ENCODE measurements around the gene SNF8. TPM values are rescaled to one million over a fixed set of nuclear protein-coding genes. Genes with fewer than 3 reads are reported as not detected.
A peak's percentile ranks its signal among the peaks of the same experiment; 100 is the strongest.
"Not testable (repeated sequence)": the region's sequence is repeated elsewhere in the genome, so short reads cannot be mapped to it uniquely, and the experiment has no call there.

The SNF8 gene, protein sequence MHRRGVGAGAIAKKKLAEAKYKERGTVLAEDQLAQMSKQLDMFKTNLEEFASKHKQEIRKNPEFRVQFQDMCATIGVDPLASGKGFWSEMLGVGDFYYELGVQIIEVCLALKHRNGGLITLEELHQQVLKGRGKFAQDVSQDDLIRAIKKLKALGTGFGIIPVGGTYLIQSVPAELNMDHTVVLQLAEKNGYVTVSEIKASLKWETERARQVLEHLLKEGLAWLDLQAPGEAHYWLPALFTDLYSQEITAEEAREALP
- polyA plus RNA-seq (ENCODE audit: insufficient read length in 4 of 4): 100 to 1,000 TPM in 2 of 4 donors, 10 to 100 TPM in 2; 67.4 to 112 (median 96.5) TPM

DNA sequence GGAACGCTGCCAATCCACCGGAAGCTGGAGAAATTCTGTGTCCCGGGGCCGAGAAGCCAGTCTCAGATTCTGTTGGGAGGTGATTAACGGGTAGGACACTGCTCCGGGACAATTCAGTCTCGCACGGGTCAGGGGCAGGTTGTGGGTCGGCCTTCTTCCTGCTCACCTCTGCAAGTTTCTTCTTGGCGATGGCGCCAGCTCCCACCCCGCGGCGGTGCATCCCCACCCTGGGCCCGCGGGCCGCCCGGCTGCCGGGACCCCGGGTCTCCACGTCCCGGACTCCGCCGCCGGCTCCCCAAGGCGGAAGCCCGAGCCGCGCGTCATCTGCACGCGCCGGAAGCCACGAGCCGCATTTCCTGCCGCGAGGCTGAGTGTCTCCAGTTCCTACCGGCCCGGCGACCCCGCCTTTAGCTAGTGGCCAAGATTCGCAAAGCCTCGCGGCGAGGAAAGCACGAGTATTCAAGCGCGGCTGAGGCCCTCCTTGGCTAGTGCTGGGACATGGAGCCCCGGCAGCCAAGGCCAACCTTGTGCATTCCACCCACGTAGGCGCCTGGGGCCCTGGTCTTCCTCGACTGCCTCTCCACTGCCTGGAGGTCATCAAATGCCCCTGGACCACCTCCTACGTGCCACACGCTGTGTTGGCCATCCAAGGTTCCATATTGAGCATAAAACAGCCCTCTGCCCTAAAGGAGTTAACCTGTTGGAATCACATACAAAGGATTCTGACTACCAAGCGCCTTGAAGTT lies at the start of gene SNF8:
TSS of gene SNF8 (minus strand) at position 328 of the 746 bp plus-strand sequence. CDS start at position 220, 108 bp downstream.
- peak; percentile 67 to 83 (median 78) for DNase-seq (ENCODE audit: low read depth in 4 of 4, low spot score in 3 of 4)

DNA sequence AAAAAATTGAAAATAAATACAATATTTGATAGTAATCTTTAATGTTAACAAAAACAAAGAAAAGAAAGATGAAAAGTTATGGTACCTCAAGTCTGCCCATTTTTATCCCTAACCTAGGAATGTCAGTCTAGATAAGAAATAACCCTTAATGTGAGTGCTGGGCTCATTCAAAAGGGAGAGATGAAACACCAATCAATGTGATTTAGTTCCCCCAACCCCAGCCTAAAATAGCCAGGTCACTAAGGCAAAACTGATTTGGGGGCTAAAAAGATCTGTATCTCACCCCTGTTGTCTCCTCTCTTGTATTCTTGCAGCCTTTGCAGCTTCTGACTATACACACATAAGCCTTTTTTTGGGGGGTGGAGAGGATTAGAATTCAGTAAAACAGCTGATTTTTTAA lies 49.3 kb upstream of the SNF8 start:
- DNase-seq (ENCODE audit: low read depth in 4 of 4, low spot score in 3 of 4): no peak

DNA sequence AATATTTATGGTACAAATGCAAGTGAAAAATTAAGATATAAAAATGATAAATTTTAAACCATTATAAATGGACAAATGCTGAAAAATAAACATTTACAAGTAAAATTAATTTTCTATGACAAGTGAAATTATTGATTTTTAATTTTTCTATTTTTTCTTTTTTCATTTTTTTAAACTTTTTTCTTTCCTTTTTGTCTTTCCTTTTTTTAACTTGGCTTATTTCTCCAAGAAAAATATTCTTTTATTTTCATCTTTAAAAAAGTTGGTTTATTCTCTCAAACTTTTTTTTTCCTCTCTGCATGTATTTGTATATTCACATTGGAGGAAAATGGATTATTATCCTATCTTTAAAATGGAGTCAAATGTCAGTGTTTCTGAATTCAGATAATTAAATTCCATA lies 48.7 kb upstream of the SNF8 start:
- no peak for DNase-seq (ENCODE audit: low read depth in 4 of 4, low spot score in 3 of 4)

DNA sequence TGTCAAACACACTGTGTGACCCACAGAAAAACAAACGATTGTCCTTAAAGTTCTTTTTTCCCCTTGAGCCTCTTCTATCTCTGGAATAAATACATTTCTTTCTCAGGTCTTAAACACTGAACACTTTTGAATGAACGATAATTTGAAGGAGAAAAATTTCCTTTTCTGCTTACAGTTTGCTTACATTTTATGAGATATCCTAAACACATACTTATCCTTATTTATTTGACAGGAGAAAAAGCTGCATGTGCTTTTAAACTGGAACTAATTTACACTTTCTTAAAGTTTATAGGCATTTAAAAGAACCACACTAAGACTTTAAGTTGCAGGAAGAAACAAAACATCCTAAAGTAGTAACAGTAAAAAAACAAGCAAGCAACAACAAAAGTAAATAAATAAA lies 47.8 kb upstream of the SNF8 start:
- no peak for DNase-seq (ENCODE audit: low read depth in 4 of 4, low spot score in 3 of 4)

DNA sequence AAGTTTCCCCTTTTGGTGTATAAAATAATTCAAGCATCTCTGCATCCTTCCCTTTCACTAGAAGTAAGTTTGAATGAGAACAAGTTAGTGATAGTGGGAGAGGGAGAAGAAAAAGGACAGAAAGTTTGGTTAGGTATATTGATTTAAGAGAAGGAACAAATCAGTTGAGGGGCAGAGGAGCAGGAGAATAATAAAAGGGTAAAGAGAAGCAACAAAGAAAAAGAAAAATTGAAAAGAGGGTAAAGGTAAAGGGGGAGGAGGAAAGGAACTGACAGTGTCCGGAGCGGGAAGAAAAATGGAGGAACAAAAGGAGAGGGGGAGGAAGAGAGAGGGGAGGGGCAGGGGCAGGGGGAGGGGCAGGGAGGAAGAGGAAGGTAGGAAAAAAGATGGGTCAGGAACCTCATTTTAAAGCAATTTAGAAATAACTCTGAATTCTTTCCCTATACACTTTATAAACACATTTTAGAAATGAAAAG lies 46.3 kb upstream of the SNF8 start:
- no peak for DNase-seq (ENCODE audit: low read depth in 4 of 4, low spot score in 3 of 4)

DNA sequence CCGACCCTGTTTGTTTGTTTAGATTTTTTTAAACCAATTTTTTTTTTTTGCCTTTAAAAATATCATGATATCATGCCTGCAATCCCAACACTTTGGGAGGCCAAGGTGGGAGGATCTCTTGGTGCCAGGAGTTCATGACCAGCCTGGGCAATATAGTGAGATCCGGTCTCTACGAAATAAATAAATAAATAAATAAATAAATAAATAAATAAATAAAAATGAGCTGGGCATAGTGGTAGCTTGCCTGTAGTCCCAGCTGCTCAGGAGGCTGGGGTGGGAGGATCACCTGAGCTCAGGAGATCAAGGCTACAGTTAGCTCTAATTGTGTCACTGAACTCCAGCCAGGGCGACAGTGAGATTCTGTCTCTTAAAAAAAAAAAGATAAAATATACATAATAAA lies 44.5 kb upstream of the SNF8 start:
- DNase-seq (ENCODE audit: low read depth in 4 of 4, low spot score in 3 of 4): no peak

DNA sequence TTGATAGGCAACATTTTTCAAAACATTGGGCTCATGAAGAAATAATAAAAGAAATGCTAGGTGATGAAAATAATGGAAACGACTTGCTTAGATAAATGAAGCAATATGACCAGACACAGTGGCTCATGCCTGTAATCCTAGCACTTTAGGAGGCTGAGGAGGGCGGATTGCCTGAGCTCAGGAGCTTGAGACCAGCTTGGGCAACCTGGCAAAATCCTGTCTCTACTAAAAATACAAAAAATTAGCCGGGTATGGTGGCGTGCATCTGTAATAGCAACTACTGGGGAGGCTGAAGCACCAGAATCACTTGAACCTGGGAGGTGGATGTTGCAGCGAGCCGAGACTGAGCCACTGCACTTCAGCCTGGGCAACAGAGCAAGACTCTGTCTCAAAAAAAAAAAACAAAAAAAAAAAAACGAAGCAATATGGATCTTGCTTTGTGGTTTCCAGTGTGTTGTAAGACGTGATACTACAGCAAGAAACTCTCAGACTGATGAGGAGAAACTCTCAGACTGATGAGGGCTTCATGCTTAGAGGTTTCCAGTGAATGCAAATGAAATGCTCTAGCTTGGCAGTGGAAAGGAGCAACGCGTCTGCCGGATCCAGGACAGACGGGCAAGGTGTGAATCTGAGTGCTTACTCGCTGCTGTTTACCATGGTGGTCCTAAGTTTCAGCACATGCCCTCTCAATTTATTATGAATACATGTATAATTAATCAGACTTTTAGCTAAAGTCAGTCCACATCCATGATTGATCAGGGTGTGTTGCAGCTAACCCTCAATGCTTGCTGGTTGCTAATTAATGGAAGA lies 41.0 kb upstream of the SNF8 start:
- DNase-seq (ENCODE audit: low read depth in 4 of 4, low spot score in 3 of 4): no peak

DNA sequence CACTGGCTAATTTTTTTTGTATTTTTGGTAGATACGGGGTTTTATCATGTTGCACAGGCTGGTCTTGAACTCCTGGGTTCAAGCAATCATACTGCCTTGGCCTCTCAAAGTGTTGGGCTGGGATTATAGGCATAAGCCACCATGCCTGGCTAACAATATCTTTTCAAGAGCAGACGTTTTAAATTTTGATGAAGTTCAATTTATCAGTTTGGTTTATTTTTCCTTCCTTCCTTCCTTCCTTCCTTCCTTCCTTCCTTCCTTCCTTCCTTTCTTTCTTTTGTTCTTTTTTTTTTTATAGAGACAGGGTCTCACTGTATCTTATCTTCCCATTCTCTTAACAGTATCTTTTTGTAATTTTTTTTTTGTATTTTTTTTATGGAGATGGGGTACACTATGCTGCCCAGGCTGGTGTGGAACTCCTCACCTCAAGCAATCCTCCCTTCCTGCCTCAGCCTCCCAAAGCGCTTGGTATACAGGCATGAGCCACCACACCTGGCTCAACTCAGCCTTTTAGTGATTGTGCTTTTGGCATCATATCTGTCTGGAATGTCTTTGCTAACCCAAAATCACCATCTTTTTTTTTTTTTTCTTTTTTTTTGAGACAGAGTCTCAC lies 37.4 kb upstream of the SNF8 start:
- no peak for DNase-seq (ENCODE audit: low read depth in 4 of 4, low spot score in 3 of 4)

DNA sequence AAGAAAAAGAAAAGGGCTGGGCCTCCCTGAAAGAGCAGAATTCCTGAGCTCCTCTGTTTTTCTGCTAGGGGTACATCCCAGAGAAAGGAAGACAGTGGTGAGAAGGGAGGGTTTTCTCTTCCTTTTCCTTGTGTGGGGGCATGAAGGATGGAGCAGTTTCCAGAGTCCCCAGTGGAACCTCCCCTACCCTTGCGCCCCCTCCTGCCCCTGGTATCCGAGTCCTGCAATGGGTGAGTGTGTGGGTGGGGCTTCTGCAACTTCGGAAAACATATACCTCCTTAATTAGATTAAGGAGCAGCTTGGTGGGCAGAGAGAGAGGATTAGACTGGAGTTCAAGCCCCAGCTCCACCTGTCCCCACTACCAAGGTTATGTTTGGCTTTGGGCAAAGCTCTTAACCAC lies 29.2 kb upstream of the SNF8 start:
- DNase-seq (ENCODE audit: low read depth in 4 of 4, low spot score in 3 of 4): no peak

DNA sequence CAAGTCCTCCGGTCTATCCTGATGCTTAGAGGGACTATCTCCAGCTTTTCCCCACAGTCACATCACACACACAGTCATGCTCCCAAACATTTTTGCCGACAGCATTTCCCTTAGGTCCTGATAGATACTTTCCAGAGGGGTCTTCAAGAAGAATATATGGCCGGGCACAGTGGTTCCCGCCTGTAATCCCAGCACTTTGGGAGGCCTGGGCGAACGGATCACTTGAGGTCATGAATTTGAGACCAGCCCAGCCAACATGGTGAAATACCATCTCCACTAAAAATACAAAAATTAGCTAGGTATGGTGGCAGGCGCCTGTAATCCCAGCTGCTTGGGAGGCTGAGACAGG lies 28.1 kb upstream of the SNF8 start:
- no peak for DNase-seq (ENCODE audit: low read depth in 4 of 4, low spot score in 3 of 4)

DNA sequence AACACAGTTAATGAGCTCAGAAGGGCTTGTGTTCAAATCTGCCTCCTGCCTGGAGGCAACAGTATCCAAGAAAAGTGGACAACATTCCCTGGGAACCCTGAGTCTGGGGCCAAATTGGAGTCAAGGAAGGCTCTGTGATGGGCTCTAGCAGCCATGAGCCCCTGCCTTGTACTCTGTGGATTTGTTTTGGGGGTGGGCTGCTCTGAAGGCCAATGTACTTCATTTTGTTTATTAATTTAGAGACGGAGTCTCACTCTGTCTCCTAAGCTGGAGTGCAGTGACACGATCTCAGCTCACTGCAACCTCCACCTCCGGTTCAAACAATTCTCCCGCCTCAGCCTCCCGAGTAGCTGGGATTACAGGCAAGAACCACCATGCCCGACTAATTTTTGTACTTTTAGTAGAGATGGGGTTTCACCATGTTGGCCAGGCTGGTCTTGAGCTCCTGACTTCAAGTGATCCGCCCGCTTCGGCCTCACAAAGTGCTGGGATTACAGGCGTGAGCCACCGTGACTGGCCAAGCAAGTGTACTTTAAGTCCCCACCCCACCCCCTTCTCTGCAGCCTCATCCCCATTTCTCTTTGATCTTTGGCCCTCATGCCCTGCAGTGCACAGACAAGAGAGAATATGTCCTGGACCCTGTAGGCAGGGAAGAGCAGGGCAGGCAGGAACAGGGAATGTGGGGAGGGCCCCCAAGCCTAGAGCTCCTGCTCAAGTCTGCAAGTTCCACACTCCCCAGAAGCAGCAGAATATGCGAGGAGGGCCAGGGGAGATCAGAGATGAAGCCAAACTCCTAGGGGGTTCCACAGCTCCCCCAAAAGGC lies 26.4 kb upstream of the SNF8 start:
- no peak for DNase-seq (ENCODE audit: low read depth in 4 of 4, low spot score in 3 of 4)

DNA sequence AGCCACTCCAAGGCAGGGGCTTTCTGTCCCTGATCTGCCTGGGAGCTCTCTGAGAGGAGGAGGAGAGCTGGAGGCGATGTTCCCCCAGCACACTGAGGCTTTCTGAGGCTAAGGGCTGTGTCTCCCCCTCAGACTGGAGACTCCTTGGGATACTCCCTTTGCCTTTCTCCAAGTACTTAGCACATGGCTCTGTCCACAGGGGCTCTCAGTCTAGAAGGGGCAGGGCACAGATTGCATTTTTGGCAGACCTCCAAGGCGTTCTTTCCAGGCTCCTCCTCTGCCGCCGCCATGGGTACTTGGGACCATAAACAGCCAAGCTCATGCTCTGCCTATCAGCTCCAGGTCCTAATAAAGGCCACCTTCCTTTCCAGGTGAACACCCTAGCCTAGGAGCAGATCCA lies 25.6 kb upstream of the SNF8 start:
- DNase-seq (ENCODE audit: low read depth in 4 of 4, low spot score in 3 of 4): no peak

DNA sequence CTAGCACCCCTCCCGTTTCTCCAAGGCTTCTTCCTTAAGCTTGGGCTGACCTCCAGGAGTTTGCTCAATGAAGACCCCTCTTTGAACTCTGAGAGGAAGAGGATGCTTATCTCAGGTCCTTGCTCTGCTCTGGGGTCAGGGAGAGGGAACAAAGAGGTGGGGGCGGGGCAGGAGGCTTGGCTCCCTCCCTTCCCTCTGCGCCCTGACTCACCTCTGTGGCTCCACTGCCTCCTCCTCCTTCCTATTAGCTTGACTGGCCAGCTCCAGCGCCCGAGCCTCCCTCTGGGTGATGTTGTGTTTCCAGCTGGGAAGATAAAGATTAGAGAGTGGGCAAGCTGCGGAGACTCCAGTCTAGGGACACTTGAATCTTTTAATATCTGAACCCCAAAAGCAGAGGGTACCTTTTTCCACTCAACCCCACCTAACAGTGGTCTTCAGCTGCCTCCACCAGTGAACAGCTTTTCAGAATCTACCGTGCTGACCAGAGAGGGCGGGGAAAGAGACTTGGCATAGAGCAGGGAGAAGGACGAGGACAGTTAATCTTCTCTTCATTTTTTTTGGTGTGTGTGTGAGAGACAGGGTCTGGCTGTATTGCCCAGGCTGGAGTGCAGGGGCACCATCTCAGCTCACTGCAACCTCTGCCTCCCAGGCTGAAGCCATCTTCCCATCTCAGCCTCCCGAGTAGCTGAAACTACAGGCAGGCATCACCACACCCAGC lies 17.0 kb upstream of the SNF8 start:
- DNase-seq (ENCODE audit: low read depth in 4 of 4, low spot score in 3 of 4): no peak

DNA sequence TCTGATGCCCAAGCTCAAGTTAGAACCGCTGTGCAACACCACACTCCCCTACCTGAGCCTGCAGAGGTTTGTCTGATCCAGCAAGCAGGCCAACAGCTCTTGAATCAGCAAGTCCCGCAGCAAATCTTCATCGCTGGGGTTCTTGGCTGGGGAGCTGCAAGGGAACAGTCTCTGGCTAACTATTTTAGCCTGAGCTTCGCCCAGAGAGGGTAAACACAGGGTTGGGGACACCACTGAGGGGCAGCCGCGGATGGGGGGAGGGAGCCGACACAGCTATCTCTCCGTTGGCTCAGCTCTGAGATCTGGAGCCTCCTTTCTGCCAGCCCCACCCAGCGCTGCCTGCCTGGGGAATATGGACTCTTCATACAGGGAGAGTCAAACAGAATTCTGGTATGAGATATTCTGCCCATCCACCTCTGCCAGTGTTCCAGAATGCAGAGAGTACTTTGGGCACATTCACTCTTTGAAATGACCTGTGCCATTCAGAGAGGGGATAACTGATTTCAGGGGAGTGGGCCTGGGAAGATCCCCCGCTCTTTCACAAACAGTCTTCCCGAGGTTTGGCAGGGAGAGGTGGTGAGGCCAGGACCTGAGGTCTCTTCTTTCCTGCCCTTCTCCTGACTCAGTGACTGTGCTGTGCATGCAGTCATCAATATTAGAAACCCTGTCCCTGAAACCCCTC lies 16.3 kb upstream of the SNF8 start:
- DNase-seq (ENCODE audit: low read depth in 4 of 4, low spot score in 3 of 4): no peak

DNA sequence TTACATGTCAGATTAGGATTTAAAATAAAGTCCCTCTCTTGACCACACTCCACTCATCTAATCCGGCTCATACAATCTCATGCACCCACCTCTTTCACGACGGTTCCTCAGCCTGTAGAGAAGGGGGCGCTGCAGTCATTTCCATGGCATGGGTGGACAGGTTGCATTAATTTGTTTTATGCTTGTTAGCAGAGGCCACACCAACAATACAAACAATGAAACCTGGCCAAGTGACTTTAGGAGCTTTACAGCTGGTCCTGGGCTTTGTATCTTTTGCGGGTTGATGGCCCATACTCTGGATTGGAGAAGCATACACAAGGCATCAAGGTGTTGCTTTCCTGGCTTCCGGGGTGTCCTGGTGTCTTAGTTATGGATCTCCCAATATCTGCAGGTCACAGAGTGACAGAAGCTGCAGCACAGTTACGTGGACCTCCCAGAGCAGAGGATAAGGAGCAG lies 9.7 kb upstream of the SNF8 start:
- no peak for DNase-seq (ENCODE audit: low read depth in 4 of 4, low spot score in 3 of 4)

DNA sequence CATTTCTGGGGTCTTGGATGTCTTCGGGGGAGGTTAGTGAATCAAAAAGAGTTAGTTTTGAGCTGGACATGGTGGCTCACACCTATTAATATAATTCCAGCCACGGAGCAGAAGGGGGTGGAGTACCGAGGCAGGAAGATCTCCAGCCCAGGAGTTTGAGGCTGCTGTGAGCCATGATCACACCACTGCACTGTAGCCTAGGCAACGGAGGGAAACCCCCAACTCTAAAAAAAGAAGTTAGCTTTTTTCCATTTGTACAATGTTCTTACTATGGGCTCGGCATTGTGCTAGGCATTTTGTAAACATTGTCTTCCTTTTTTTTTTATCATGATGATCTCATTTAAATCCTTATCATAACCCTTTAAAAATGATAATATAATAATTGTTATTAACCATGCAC lies 8.3 kb upstream of the SNF8 start:
- DNase-seq (ENCODE audit: low read depth in 4 of 4, low spot score in 3 of 4): no peak

DNA sequence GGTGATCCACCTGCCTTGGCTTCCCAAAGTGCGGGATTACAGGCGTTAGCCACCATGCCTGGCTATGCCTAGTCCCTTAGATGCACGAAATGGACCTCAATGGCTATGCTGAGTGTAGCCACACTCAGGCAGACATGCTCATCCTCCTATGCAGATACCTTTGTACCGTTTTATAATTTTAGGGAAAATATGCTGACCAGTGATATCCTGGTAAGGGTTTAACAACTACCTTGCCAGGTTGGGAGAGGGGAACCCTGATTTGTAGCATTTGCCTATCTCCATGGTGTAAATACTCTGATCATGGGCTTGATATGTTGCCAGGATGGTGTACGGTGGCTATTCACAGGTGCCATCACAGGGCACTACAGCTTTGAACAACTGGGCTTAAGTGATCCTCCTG lies 6.9 kb upstream of the SNF8 start:
- DNase-seq (ENCODE audit: low read depth in 4 of 4, low spot score in 3 of 4): no peak

DNA sequence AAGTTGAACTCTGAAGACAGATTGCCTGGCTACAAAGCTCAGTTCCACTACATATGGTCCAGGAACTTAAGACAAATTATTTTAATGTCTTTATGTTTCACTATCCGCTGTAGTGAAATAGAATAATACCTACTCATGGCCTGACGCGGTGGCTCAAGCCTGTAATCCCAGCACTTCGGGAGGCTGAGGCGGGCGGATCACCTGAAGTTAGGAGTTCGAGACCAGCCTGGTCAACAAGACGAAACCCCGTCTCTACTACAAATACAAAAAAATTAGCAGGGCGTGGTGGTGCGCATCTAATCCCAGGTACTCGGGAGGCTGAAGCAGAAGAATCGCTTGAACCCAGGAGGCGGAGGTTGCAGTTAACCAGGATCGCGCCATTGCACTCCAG lies 614 bp upstream of the SNF8 start:
- DNase-seq (ENCODE audit: low read depth in 4 of 4, low spot score in 3 of 4): not testable (repeated sequence)

DNA sequence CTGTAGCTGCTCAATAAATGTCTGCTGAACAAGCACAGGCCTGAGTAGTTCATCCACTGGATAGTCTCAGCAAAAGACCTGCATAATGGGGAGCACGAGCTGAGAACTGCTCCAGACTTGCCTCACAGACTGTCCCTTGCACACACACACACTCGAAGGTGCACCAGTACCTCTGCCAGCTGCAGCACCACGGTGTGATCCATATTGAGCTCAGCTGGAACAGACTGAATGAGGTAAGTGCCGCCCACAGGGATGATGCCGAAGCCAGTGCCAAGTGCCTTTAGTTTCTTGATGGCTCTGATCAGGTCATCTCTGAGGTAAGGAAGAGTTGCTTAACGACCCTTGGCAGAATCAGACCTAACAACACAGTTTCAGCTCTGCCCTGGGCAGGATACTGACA lies 11.6 kb downstream of the SNF8 start:
- no peak for DNase-seq (ENCODE audit: low read depth in 4 of 4, low spot score in 3 of 4)
